Activated naive CD4-positive, alpha-beta T cell (primary cell): ENCODE data around the gene SULT1A2.
A peak's percentile ranks its signal among the peaks of the same experiment; 100 is the strongest.
"Not testable (repeated sequence)": the region's sequence is repeated elsewhere in the genome, so short reads cannot be mapped to it uniquely, and the experiment has no call there.

Experiments
- DNase-seq, 4 experiments: peaks; one replicate each; lab custom pipeline; 2025; lab: John Stamatoyannopoulos, UW

Gene SULT1A2

GRCh38 chr16:28558456-28558855 is 38.4 kb downstream of the SULT1A2 start:
- DNase-seq: no peak

- no peak for DNase-seq
Measured at GRCh38 chr16:28556914-28557320, 39.9 kb downstream of the SULT1A2 start.

GRCh38 chr16:28555561-28555960 is 41.3 kb downstream of the SULT1A2 start:
- no peak for DNase-seq

- DNase-seq: no peak
Measured at GRCh38 chr16:28554634-28555423, 42.0 kb downstream of the SULT1A2 start.

- peak; percentile 82 to 91 (median 90) for DNase-seq
Measured at GRCh38 chr16:28553776-28554633, 42.8 kb downstream of the SULT1A2 start, which contains the start of gene SGF29. Gene SGF29 (plus strand): TSS chr16:28553920. CDS start chr16:28581070, 27,150 bp downstream.

- DNase-seq: no peak
Measured at GRCh38 chr16:28549301-28549899, 47.5 kb downstream of the SULT1A2 start.

- DNase-seq: no peak
Measured at GRCh38 chr16:28548306-28548802, 48.5 kb downstream of the SULT1A2 start.

GRCh38 chr16:28546626-28547025 is 50.2 kb downstream of the SULT1A2 start:
- DNase-seq: no peak

GRCh38 chr16:28545964-28546363 is 50.9 kb downstream of the SULT1A2 start:
- DNase-seq: not testable (repeated sequence)

- DNase-seq: no peak
Measured at GRCh38 chr16:28544998-28545397, 51.9 kb downstream of the SULT1A2 start.

- DNase-seq: no peak
Measured at GRCh38 chr16:28543072-28543471, 53.8 kb downstream of the SULT1A2 start.

- DNase-seq: no peak
Measured at GRCh38 chr16:28542646-28543045, 54.2 kb downstream of the SULT1A2 start.
